Muscle of leg (tissue), 11 donors: ENCODE measurements around the gene MAMLD1. TPM values are rescaled to one million over a fixed set of nuclear protein-coding genes. Genes with fewer than 3 reads are reported as not detected.

Experiments
- DNase-seq: peaks from one replicate; pipeline ENCODE4 v3.0.0; 2013
- H3K27ac ChIP-seq: one replicate; pipeline ENCODE4 v1.5.1; 2013; ENCODE audit warnings: mild to moderate bottlenecking, low read length, control low read depth
- H3K27me3 ChIP-seq: one replicate; pipeline ENCODE4 v1.6.1; 2013; ENCODE audit warnings: low read length; ENCODE audit not compliant: control insufficient read depth, insufficient read depth
- H3K36me3 ChIP-seq: one replicate; pipeline ENCODE4 v1.6.1; 2013; ENCODE audit warnings: low read length; ENCODE audit not compliant: control insufficient read depth, insufficient read depth
- H3K4me1 ChIP-seq: one replicate; pipeline ENCODE4 v1.6.1; 2013; ENCODE audit warnings: low read length; ENCODE audit not compliant: control insufficient read depth, insufficient read depth
- H3K4me3 ChIP-seq: one replicate; pipeline ENCODE4 v1.5.1; 2013; ENCODE audit warnings: low read length, control low read depth
- H3K9me3 ChIP-seq: replicated peaks from 2 replicates; pipeline ENCODE4 v1.6.1; 2013; ENCODE audit warnings: low read depth, low read length; ENCODE audit not compliant: control insufficient read depth
- WGBS: methylation state at CpG from one replicate; pipeline ENCODE4 v1.1.5; 2013; ENCODE audit warnings: missing lambda C conversion rate; ENCODE audit not compliant: insufficient coverage; 5-methylcytosine and 5-hydroxymethylcytosine counted together
- polyA plus RNA-seq, 8 donors: library from polyadenylated mRNA; unstranded; fragments of 120-200 nt; gene quantifications; one replicate each; pipeline versions ENCODE4 v1.2.1 to v1.2.3, GENCODE V29; 2013; ENCODE audit warnings: inconsistent platforms in 1 of 8, low replicate concordance in 1 of 8; ENCODE audit not compliant: insufficient read length in 8 of 8, insufficient read depth in 1 of 8
- total RNA-seq: library from RNA; stranded (reverse); fragments of 120-200 nt; gene quantifications from one replicate; pipeline ENCODE4 v1.2.4, GENCODE V29; 2013

Gene MAMLD1
- total and polyA plus RNA-seq, 9 donors, result 4.4 to 21.0 (median 15.3) TPM

GRCh38 chrX:150465881-150466775 lies 103.0 kb downstream of the MAMLD1 start:
- no peak for DNase-seq
- H3K27ac ChIP-seq, result no peak overlapping the region
- 64% methylated on average over 14 of the region's 15 CpGs for WGBS

DNA sequence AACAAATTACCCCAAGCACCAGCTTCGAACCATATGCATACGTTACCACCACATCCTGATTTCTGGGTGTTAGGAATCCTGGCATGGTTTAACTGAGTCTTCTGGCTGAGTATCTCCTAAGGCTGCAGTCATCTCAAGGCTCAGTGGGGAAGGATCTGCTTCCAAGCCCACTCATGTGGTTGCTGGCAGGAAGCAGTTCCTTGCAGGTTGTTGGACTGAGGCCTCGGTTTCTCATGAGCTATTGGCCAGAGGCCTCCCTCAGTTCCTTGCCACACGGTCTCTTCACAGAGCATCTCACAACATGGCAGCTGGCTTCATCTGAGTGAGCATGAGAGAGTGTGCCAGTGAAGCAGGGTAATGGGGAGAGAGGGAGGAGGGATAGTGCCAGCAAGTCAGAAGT lies 109.2 kb downstream of the MAMLD1 start:
- DNase-seq, result no peak
- Histone ChIP-seq H3K27ac (no peak overlapping the region), H3K27me3 (peaks cover 32% of the 10 kb centered on the region), H3K9me3 (no peaks in the 10 kb centered on the region), H3K4me3 (no peak overlapping the region), H3K4me1 (peaks cover 13% of the 10 kb centered on the region), H3K36me3 (no peaks in the 10 kb centered on the region)
- WGBS, result no CpG with 5 or more reads among the region's 4 CpGs

More at GRCh38 chrX:150465881-150466775, 103.0 kb downstream of the MAMLD1 start:
- Histone ChIP-seq H3K36me3 (no peaks in the 10 kb centered on the region), H3K27me3 (peaks cover 25% of the 10 kb centered on the region), H3K9me3 (no peaks in the 10 kb centered on the region), H3K4me1 (peaks cover 6% of the 10 kb centered on the region), H3K4me3 (no peak overlapping the region)

DNA sequence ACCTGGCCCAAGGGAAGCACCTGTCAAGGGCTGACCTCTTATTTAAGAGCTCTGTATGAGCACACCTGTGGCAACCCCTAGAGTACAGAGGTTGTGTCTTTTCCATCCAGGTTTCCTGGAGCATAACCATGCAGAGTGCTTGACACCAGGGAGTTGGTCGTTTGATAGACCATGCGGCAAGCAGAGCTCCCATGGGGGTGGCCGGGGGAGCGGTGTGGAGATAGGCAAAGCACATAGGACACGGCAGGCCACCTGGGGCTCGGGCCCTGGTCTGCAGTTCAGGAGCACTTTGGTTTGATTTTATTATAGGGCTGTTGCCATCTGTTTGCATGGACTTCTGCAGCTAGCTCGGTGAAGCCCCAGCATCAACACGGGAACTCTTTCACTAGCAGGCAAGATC lies 110.3 kb downstream of the MAMLD1 start:
- WGBS, result 82% methylated on average over 8 of the region's 8 CpGs

DNA sequence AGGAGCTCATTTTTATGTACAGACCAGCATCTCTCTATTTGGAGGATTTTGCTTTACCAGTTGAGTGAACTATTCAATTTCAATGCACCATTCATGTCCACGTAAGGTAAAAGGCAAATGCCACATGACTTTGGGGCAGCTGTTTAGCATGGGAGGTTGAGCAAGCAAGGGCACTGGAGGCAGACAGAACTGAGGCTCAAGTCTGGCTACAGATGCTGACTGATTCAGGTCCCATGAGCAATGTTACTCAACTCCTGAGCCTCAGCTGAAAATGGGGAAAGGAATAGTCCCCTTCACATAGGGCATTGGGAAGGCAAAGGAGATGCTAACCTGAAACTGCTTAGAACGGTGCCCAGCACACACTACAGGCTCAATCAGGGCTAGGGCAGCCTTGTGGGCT lies 112.3 kb downstream of the MAMLD1 start:
- 67% methylated on average over 1 of the region's 2 CpGs for WGBS
- Histone ChIP-seq H3K4me1 (peaks cover 17% of the 10 kb centered on the region), H3K4me3 (no peak overlapping the region), H3K27me3 (peaks cover 37% of the 10 kb centered on the region), H3K9me3 (no peaks in the 10 kb centered on the region), H3K36me3 (no peaks in the 10 kb centered on the region), H3K27ac (no peak overlapping the region)
- DNase-seq, result no peak

More for the DNA sequence above, 110.3 kb downstream of the MAMLD1 start:
- peaks cover 36% of the 10 kb centered on the region for H3K27me3 ChIP-seq
- DNase-seq, result no peak
- no peaks in the 10 kb centered on the region for H3K36me3 ChIP-seq
- H3K4me1 ChIP-seq, result peaks cover 17% of the 10 kb centered on the region
- no peak overlapping the region for H3K4me3 ChIP-seq
- no peaks in the 10 kb centered on the region for H3K9me3 ChIP-seq
- H3K27ac ChIP-seq, result no peak overlapping the region

GRCh38 chrX:150476164-150476699 lies 113.1 kb downstream of the MAMLD1 start:
- WGBS, result 7% methylated on average over 1 of the region's 6 CpGs
- Histone ChIP-seq H3K4me1 (peaks cover 17% of the 10 kb centered on the region), H3K36me3 (no peaks in the 10 kb centered on the region), H3K27ac (peak overlapping the region; percentile 29), H3K9me3 (no peaks in the 10 kb centered on the region), H3K4me3 (no peak overlapping the region), H3K27me3 (peaks cover 32% of the 10 kb centered on the region)
- peak; percentile 52 for DNase-seq

DNA sequence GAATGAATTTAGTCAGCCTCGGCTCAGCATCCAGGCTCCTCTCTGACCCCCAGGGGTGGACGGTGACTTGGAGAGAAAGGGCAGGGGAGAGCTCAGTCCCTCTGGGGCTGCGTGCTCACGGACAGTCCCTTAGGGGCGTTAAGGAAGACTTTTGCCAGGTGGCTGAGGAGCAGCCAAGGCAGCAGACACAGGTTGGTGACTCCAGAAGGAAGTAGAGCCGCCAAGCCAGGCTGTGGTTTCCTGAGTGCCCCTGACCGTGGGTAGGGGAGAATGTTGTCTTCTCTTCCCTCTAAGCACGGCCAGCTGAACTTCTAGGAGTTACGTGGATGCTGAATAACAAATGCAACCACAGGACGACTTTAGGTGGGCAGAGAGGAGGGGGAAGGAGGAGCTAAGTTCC lies 114.3 kb downstream of the MAMLD1 start:
- Histone ChIP-seq H3K4me3 (no peak overlapping the region), H3K4me1 (peaks cover 17% of the 10 kb centered on the region), H3K27ac (no peak overlapping the region), H3K27me3 (peaks cover 30% of the 10 kb centered on the region), H3K9me3 (no peaks in the 10 kb centered on the region), H3K36me3 (no peaks in the 10 kb centered on the region)
- WGBS, result 29% methylated on average over 6 of the region's 10 CpGs
- no peak for DNase-seq

DNA sequence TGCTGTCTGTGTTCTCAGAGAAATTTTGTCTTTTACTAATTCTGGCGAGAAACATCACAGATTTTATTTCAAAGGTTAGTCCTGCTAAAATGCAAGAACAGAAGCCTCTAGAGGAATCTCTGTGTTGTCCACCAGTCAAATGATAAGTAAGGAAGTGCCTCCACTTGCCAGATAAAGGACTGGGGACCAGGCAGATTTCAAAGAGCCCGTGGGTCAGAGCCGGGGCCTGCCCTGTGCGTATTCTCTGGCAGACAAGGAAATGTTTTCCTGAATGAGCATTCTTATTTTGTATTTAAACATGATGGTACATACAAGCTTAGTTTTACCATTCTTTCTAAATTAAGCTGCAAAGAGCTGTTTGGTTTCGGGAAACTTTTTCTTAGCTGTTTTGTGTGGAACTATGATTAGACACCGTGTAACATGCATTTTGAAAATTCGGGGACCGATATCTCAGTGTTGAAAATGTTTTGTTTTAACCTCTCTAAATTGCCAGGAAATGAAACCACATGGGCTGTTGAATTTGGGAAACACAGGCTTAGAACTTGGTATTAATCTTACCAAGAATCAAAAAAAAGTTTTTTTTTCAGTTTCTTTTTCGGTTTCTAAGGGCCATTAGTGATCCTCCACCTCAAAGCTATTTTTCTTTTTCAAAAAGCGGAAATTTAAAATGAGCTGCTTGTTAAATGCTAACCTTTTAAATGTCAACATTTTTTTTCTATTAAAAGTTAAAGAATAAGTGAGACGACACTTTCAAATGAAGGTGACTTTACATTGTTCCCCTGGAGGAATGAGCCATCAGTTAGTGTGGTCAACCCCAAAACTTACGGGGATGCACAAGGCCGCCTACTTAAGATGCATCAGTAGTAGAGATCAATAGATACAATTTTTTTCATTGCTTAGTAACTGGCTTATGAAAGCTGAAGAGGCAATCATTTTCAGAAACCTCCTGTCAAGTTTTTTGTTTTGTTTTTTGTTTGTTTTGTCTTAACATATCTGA lies 115.7 kb downstream of the MAMLD1 start:
- peaks cover 17% of the 10 kb centered on the region for H3K4me1 ChIP-seq
- H3K36me3 ChIP-seq, result no peaks in the 10 kb centered on the region
- H3K9me3 ChIP-seq, result no peaks in the 10 kb centered on the region
- H3K27me3 ChIP-seq, result peaks cover 21% of the 10 kb centered on the region
- H3K27ac ChIP-seq, result no peak overlapping the region
- 29% methylated on average over 1 of the region's 13 CpGs for WGBS
- DNase-seq, result no peak
- H3K4me3 ChIP-seq, result no peak overlapping the region

DNA sequence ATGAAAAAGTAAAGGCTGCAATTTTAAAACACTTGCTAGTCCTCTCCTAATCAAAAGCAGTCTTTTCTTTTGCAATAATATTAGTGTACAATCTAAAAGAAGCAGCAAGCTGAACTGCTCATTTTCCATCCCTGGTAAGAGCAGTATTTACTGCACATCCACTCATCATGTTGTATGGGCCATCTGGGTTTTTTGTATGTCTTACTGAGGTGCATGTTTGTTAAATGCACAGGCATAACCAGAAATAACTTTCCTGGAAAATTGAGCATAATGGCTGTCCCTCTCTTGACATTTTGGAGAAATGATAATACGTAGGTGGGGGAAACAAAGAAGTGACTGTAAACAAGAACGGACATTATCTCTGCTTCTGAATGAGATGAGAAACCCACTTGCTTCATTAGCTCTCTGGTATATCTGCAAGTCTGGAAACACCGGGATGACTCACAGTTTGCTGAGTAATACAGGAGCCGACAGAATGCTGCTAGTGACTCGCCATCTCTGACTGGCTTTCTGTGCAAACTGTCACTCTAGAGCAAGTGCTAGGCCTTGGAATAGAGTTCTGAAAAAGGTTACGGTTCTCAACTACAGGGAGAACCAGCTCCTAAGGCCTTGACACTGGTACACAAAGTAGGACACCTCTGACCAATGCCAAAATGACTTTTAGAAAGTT lies 119.6 kb downstream of the MAMLD1 start:
- no peaks in the 10 kb centered on the region for H3K9me3 ChIP-seq
- DNase-seq, result no peak
- H3K27me3 ChIP-seq, result peaks cover 9% of the 10 kb centered on the region
- no peak overlapping the region for H3K4me3 ChIP-seq
- peaks cover under 1% of the 10 kb centered on the region for H3K4me1 ChIP-seq
- H3K36me3 ChIP-seq, result no peaks in the 10 kb centered on the region
- no peak overlapping the region for H3K27ac ChIP-seq
- WGBS, result 72% methylated on average over 5 of the region's 6 CpGs

- DNase-seq, result no peak
- Histone ChIP-seq H3K27ac (no peak overlapping the region), H3K36me3 (no peaks in the 10 kb centered on the region), H3K4me3 (no peak overlapping the region), H3K9me3 (no peaks in the 10 kb centered on the region), H3K4me1 (peaks cover 4% of the 10 kb centered on the region), H3K27me3 (peaks cover 8% of the 10 kb centered on the region)
- 77% methylated on average over 3 of the region's 8 CpGs for WGBS
These were observed 120.4 kb downstream of the MAMLD1 start for GRCh38 chrX:150483356-150483985.
